ENCODE results near the gene ACRV1.

ACRV1 gene

DNA sequence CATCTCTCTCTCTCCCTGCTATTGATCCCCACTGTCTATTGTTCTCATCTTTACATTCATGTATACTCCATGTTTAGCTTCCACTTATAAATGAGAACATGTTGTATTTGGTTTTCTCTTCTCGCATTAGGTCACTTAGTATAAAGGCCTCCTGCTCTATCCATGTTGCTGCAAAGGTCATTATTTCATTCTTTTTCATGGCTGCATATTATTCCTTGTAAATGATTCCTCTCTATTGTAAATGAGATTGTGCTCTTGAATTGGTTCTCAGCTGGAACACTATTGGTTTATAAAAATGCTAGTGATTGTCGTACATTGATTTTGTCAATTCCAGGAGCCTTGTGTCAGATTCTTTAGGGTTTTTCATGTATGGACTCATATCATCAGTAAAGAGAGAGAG, 13.5 kb downstream of the ACRV1 start:
- TF ChIP-seq ZXDB (tag by site-specific recombination; IDR thresholded peaks at IDR 0.05), result no peak
- TF ChIP-seq ZNF146 (tag by site-specific recombination; IDR thresholded peaks at IDR 0.05), result peak; percentile 87
- TF ChIP-seq ZNF132 (tag by site-specific recombination; IDR thresholded peaks at IDR 0.05; ENCODE audit: borderline replicate concordance), result no peak
- no peak for TF ChIP-seq ZNF658 (tag by site-specific recombination; IDR thresholded peaks at IDR 0.05)
- no peak for TF ChIP-seq MZF1 (tag by site-specific recombination; IDR thresholded peaks at IDR 0.05; ENCODE audit: borderline replicate concordance)
- no peak for TF ChIP-seq ZNF792 (tag by site-specific recombination; IDR thresholded peaks at IDR 0.05)
- no peak for TF ChIP-seq ZNF701 (tag by site-specific recombination; IDR thresholded peaks at IDR 0.05)
- POLR2A ChIA-PET, result no interaction called here
- CTCF ChIA-PET, result no interaction called here
- H3K4me3 ChIP-seq (ENCODE audit: low read depth, low read length), result no peak overlapping the region
- no peak overlapping the region for H3K27ac ChIP-seq (ENCODE audit: extremely low read depth, low read depth, low read length)
- H3K36me3 ChIP-seq (ENCODE audit: control insufficient read depth in 2 of 2, insufficient read depth in 1 of 2, low read length in 2 of 2), result peaks cover 0 to 31% of the 10 kb centered on the region in 2 experiments; a peak in 2 of 3 replicates
- H3K9me3 ChIP-seq (ENCODE audit: control insufficient read depth, insufficient read depth, low read depth, low read length), result no peaks in the 10 kb centered on the region
- no peaks in the 10 kb centered on the region for H3K4me1 ChIP-seq (ENCODE audit: control insufficient read depth, insufficient read depth, low read length)

DNA sequence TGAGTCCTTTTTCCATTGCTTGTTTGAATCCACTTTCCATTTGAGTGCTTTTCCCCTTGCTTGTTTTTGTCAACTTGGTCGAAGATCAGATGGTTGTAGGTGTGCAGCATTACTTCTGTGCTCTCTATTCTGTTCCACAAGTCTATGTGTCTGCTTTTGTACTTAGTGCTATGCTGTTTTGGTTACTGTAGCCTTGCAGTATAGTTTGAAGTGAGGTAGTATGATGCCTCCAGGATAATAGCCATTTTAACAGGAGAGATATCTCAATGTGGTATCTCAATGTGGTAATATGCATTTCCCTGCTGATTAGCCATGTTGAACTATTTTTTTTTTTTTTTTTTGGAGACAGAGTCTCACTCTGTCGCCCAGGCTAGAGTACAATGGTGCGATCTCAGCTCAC, 16.7 kb downstream of the ACRV1 start:
- Histone ChIP-seq H3K36me3 (ENCODE audit: control insufficient read depth in 2 of 2, insufficient read depth in 1 of 2, low read length in 2 of 2) (peaks cover 6 to 39% of the 10 kb centered on the region in 2 experiments), H3K4me1 (ENCODE audit: control insufficient read depth, insufficient read depth, low read length) (no peaks in the 10 kb centered on the region), H3K9me3 (ENCODE audit: control insufficient read depth, insufficient read depth, low read depth, low read length) (no peaks in the 10 kb centered on the region), H3K27ac (ENCODE audit: extremely low read depth, low read depth, low read length) (no peak overlapping the region), H3K4me3 (ENCODE audit: low read depth, low read length) (no peak overlapping the region)
- TF ChIP-seq ZNF585B (tag by site-specific recombination; IDR thresholded peaks at IDR 0.05) (no peak), ZNF140 (tag by site-specific recombination; IDR thresholded peaks at IDR 0.05) (no peak), ZNF354C (tag by site-specific recombination; IDR thresholded peaks at IDR 0.05; ENCODE audit: borderline replicate concordance, low read depth) (no peak), YY2 (tag by site-specific recombination; IDR thresholded peaks at IDR 0.05) (no peak), ZNF423 (tag by site-specific recombination; IDR thresholded peaks at IDR 0.05) (no peak), GLI2 (tag by site-specific recombination; IDR thresholded peaks at IDR 0.05; ENCODE audit: borderline replicate concordance, low read depth) (no peak), ZNF24 (tag by site-specific recombination; IDR thresholded peaks at IDR 0.05) (no peak), RBAK (tag by site-specific recombination; IDR thresholded peaks at IDR 0.05) (no peak), ZXDB (tag by site-specific recombination; IDR thresholded peaks at IDR 0.05) (no peak)
- ChIA-PET POLR2A (no interaction called here), CTCF (interaction anchor here (0.7 kb wide), 1 partner anchor 15 kb away, joined by 3 read pairs; no protein-coding TSS in a partner anchor)

DNA sequence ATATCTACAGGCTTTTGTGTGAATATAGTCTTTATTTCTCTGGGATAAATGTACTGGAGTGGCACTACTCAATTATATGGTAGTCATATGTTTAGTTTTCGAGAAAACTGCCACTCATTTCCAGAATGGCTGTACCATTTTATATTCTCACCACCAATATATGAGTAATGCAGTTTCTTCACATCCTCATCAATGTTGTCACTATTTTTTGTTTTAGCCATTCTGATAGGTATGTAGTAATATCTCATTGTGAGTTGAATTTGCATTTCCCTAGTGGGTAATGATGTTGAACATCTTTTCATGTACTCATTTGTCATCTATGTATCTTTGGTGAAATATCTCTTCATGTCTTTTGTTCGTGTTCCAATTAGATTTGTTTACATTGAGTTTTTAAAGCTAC, 18.0 kb downstream of the ACRV1 start:
- ChIA-PET POLR2A (no interaction called here), CTCF (interaction anchor here (0.7 kb wide), 1 partner anchor 15 kb away, joined by 4 read pairs; no protein-coding TSS in a partner anchor)
- Histone ChIP-seq H3K36me3 (ENCODE audit: control insufficient read depth in 2 of 2, insufficient read depth in 1 of 2, low read length in 2 of 2) (peaks cover 11 to 44% of the 10 kb centered on the region in 2 experiments), H3K4me1 (ENCODE audit: control insufficient read depth, insufficient read depth, low read length) (no peaks in the 10 kb centered on the region), H3K9me3 (ENCODE audit: control insufficient read depth, insufficient read depth, low read depth, low read length) (no peaks in the 10 kb centered on the region), H3K27ac (ENCODE audit: extremely low read depth, low read depth, low read length) (no peak overlapping the region), H3K4me3 (ENCODE audit: low read depth, low read length) (no peak overlapping the region)
- no peak for TF ChIP-seq ZNF670 (tag by site-specific recombination; IDR thresholded peaks at IDR 0.05; ENCODE audit: low read depth)
- TF ChIP-seq ZNF785 (tag by site-specific recombination; IDR thresholded peaks at IDR 0.05), result no peak
- TF ChIP-seq, protein P1, sequence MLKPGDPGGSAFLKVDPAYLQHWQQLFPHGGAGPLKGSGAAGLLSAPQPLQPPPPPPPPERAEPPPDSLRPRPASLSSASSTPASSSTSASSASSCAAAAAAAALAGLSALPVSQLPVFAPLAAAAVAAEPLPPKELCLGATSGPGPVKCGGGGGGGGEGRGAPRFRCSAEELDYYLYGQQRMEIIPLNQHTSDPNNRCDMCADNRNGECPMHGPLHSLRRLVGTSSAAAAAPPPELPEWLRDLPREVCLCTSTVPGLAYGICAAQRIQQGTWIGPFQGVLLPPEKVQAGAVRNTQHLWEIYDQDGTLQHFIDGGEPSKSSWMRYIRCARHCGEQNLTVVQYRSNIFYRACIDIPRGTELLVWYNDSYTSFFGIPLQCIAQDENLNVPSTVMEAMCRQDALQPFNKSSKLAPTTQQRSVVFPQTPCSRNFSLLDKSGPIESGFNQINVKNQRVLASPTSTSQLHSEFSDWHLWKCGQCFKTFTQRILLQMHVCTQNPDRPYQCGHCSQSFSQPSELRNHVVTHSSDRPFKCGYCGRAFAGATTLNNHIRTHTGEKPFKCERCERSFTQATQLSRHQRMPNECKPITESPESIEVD (tag by site-specific recombination; IDR thresholded peaks at IDR 0.05), result no peak
- TF ChIP-seq ZNF776 (tag by site-specific recombination; IDR thresholded peaks at IDR 0.05; ENCODE audit: borderline replicate concordance), result no peak
- TF ChIP-seq ZNF157 (tag by site-specific recombination; IDR thresholded peaks at IDR 0.05), result no peak
- TF ChIP-seq GLIS1 (tag by site-specific recombination; IDR thresholded peaks at IDR 0.05), result no peak
- no peak for TF ChIP-seq ZNF324 (tag by site-specific recombination; IDR thresholded peaks at IDR 0.05)
- TF ChIP-seq ZNF561 (tag by site-specific recombination; IDR thresholded peaks at IDR 0.05; ENCODE audit: borderline replicate concordance), result no peak
- TF ChIP-seq, protein P2, sequence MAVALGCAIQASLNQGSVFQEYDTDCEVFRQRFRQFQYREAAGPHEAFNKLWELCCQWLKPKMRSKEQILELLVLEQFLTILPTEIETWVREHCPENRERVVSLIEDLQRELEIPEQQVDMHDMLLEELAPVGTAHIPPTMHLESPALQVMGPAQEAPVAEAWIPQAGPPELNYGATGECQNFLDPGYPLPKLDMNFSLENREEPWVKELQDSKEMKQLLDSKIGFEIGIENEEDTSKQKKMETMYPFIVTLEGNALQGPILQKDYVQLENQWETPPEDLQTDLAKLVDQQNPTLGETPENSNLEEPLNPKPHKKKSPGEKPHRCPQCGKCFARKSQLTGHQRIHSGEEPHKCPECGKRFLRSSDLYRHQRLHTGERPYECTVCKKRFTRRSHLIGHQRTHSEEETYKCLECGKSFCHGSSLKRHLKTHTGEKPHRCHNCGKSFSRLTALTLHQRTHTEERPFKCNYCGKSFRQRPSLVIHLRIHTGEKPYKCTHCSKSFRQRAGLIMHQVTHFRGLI (tag by site-specific recombination; IDR thresholded peaks at IDR 0.05), result no peak
- TF ChIP-seq ZSCAN30 (tag by site-specific recombination; IDR thresholded peaks at IDR 0.05), result no peak
- no peak for TF ChIP-seq GLI4 (tag by site-specific recombination; IDR thresholded peaks at IDR 0.05)
- TF ChIP-seq WT1 (tag by site-specific recombination; IDR thresholded peaks at IDR 0.05), result no peak
- TF ChIP-seq, protein P3, sequence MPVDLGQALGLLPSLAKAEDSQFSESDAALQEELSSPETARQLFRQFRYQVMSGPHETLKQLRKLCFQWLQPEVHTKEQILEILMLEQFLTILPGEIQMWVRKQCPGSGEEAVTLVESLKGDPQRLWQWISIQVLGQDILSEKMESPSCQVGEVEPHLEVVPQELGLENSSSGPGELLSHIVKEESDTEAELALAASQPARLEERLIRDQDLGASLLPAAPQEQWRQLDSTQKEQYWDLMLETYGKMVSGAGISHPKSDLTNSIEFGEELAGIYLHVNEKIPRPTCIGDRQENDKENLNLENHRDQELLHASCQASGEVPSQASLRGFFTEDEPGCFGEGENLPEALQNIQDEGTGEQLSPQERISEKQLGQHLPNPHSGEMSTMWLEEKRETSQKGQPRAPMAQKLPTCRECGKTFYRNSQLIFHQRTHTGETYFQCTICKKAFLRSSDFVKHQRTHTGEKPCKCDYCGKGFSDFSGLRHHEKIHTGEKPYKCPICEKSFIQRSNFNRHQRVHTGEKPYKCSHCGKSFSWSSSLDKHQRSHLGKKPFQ (tag by site-specific recombination; IDR thresholded peaks at IDR 0.05), result no peak
- TF ChIP-seq, protein P4, sequence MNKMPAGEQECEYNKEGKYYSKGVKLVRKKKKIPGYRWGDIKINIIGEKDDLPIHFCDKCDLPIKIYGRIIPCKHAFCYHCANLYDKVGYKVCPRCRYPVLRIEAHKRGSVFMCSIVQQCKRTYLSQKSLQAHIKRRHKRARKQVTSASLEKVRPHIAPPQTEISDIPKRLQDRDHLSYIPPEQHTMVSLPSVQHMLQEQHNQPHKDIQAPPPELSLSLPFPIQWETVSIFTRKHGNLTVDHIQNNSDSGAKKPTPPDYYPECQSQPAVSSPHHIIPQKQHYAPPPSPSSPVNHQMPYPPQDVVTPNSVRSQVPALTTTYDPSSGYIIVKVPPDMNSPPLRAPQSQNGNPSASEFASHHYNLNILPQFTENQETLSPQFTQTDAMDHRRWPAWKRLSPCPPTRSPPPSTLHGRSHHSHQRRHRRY (tag by site-specific recombination; IDR thresholded peaks at IDR 0.05), result no peak

Data from HEK293 (cell line).